GM19452 (cell line): ENCODE measurements around the gene KLHDC10.
"Not testable (repeated sequence)": the region's sequence is repeated elsewhere in the genome, so short reads cannot be mapped to it uniquely, and the experiment has no call there.

ENCODE experiments used
- ATAC-seq: cut with Tn5 transposase; IDR thresholded peaks from one replicate; pipeline ENCODE4 v1.9.1; 2021; ENCODE audit not compliant: unreplicated experiment

Gene KLHDC10

DNA sequence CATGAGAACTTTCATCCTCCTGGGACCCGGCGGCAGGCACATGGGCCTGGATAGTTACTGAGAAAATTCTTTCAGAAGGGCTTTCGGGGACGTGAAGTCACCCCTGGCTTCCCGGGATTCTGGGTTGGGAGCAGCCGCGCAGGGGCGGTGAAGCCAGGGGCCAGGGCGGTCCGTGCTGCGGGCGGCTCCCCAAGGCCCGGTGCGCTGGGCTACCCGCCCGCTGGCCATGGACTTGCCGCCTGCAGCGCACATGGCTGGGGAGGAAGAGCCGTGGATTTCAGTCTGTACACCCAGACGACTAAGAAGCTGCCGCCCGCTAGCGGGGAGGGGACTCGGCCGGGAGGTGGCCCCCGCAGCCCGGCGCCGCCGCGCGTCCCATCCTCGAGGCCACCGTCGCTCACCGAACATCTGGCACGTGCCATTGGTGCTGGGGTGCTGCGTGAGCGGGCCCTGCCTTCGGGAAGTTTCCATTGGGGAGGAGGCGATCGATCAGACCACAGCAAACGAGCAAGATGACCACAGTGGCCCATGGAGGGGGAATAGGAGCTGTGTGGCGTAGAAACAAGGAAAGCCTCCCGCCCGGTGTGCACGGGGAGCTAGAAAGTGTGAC lies 70.3 kb downstream of the KLHDC10 start:
- ATAC-seq = no peak

DNA sequence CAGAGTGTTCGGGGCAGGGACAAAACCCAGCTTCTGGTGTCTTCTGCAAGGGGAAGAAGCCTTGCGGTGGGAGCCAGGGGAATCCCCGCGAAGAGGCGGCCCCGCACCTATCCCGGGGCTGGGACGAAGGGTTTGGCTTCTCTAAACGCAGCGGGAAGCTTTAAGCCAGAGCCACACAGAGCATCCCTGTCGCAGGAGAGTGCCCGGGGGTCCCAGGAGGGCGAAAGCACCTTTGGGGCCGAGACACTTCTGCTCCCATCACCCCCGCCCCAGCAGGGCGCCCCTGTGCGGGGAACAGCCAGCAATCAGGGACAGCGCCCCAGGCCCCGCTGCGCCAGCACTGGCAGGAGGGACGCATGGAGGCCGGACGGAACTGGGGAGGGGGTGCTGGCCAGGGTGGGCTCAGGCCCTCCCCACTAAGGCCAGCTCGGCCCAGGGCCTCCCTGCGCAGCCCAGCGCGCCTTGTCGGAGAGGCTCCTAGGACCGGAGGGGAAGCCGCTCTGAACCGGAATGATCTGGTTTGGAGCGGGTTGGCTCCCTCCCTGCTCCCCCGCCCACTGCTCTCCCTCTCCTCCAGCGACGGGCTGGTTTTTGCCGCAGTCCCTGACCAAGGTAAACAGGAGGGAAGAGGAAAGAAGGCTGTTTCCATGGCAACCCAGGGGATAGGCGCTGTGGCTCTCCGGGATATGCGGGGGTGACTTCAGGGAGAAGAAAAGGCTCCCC lies 71.0 kb downstream of the KLHDC10 start:
- peak; percentile 64 for ATAC-seq

DNA sequence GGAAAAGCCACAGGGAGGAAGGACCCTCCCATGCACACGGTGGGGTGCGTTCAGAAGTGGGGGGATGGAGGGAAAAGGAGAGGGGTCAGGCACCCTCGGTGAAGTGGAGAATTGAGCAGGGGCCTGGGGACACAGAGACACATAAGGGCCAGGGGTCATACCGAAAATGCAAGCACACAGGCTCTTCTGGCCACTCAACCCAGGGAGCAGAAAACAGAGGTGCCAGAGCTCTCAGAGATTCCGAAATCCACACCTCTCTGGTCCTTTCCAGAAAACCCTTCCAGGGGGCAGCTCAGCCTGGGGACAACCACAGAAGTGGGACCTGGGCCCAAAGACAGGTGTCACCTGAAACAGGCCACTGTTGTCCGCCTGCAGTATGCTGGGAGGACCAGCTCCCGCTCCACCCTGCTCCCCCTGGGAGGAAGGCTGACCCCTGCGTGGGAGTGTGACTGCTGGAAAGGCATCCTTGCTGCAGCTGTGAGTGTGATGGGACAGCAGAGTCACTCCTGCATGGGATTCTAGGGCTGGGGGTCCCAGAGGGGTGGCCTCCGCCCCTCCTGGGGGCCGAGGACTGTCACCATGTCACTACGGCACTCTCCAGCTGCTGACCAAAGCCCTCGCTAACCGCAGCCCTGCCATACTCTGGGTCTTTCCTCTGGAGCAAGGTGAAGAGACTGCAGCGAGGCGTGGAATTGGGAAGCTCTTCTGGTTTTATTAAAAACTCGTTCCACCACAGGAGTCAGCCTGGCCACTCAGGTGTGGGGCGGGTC lies 71.7 kb downstream of the KLHDC10 start:
- ATAC-seq = no peak

DNA sequence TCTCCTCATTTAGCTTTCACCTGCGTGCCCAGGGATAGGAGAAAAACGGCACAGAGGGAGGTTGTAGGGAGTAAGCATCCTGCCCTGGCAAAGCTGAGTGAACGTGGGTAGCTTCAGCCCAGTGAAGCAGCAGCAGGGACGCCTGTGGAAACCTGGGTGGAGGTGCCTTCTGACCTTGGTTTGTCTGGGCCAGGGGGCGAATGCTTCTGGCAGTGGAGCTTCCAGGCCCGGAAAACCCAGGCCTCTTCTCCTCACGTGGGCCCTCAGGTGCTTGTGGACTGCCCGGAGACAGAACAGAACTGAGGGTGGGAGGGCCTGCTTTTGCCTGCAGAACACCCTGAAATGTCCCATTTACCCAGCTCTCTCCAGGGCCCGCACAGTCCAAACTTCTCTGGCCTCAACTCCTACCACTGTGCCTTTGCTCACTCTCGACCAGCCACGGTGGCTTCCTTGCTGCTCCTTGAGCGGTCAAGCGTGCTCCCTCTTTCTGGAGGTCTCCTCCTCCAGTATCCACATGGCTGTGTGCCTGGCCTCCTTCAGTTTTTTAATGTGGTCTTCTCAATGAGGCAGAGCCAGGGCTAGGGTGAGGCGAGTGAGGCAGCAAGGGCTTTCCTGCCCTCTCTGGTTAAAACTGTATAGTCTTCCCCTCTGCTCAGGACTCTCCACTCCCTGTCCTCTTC lies 72.5 kb downstream of the KLHDC10 start:
- no peak for ATAC-seq

DNA sequence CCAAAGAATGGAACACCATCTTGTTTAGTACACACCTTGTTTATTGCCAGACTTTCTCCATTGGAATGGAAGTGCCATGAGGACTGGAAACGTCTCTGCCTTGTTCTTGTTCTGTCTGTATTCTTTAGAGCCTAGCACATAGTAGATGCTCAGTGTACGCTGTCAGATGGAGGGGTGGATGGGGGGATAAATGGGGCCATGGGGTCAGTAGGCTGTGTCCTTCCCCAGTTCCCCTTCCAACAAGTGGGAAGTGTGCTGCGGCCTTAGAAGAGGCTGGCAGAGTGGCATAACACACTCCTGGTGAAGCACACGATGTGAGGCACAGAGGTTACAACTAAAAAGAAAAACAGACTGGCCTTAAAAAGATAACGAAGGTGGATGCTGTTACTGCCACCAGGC lies 73.0 kb downstream of the KLHDC10 start:
- no peak for ATAC-seq

DNA sequence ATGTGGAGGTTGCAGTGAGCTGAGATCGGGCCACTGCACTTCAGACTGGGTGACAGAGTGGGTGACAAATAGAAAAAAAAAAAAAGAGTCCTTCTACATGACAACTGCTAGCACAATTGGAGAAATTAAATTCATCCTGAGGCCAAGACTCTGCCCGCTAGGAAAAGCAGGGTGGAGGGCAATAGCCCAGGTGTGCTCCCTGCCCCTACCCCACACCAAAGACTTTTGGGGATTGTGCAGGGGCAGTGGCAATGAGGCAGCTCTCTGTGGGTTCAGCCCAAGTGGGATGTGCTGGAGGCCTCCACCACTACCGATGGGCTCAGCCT lies 73.6 kb downstream of the KLHDC10 start:
- no peak for ATAC-seq

DNA sequence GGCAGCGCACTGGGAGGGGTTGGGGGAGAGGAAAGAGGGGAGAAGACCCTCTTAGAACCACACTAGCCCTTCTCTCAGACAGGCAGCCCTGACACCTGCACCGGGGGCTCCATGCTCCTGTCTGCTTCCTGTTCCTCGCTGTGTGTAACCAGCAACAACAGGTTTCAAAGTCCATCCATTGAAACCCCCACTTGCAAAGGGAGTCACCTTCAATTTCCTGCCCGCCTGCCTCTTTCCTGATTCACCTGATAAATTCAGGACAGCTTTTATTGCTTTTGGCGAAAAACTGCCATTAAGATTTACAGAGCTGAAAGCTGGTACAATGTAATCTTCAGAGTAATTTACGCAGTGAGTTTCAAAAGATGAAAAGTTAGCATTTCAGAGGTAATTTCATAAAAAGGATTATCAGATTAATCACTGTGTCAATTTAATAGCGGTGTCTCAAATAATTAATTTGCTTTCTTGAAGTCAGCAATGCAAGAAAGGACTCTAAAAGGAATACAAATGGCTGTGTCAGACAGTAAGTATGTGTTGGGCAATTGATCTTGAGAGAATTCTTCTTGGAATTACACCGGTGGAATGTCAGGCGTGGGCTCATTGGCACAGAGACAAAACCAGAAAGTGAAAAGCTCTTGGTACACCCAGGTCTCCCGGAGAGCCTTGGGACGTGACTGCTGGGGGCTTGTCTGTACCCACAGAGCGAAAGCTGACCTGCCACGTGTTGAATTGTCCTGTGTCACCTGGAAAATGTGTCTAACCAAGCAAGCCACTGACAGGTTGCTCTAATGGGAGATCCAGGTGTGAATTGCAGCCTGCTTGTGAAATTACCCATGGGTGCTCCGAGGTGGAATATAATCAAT lies 74.2 kb downstream of the KLHDC10 start:
- ATAC-seq = no peak

DNA sequence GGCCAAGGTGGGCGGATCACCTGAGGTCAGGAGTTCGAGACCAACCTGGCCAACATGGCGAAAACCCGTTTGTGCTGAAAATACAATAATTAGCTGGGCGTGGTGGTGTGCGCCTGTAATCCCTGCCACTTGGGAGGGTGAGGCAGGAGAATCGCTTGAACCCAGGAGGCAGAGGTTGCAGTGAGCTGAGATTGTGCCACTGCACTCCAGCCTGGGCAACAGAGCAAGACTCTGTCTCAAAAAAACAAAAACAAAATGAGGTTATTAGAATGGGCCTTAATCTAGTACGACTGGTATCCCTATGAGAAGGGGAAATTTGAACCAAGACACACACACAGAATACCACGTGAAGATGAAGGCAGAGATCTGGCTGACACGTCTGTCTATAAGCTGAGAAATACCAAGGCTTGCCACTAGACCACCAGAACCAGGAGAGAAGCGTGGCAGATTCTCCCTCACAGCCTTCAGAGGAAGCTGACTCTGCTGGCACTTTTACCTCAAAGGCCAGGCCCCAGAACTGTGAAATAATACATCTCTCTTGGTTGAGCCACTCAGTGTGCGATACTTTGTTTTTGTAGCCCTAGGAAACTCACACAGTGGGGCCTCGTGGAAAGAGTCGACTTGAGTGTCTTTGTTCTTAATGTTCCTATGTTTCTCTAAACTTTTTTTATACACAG lies 75.2 kb downstream of the KLHDC10 start:
- ATAC-seq = no peak

DNA sequence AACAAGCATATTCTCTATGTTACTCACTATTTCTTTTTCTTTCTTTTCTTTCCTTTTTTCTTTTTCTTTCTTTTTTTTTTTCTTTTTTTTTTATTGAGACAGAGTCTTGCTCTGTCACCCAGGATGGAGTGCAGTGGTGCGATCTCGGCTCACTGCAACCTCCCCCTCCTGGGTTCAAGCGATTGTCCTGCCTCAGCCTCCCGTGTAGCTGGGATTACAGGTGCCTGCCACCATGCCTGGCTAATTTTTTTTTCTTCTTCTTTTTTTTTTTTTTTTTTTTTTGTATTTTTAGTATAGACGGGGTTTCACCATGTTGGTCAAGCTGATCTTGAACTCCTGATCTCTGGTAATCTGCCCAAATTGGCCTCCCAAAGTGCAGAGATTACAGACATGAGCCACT lies 75.8 kb downstream of the KLHDC10 start:
- not testable (repeated sequence) for ATAC-seq

DNA sequence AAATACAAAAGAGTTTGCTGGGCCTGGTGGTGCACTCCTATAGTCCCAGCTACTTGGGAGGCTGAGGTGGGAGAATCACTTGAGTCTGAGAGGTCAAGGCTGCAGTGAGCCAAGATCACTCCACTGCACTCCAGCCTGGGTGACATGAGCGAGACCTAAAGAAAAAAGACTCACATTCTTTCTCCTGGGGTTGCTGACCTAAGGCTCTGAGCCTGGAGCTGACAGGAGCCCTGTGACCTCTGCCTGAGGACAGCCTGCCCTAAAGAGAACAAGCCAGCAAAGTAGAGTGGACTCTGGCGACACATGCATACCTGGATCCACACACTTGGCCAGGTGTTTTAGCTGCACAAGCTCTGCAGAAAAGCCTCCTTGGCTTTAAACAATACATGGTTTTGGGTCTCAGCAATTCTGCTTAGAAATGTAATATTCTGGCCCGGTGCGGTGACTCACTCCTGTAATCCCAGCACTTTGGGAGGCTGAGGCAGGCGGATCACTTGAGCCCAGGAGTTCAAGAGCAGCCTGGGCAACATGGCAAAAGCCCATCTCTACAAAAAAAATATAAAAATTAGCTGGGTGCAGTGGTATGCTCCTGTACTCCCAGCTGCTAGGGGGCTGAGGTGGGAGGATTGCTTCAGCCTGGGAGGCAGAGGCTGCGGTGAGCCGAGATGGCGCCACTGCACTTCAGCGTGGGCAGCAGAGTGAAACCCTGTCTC lies 76.5 kb downstream of the KLHDC10 start:
- no peak for ATAC-seq

DNA sequence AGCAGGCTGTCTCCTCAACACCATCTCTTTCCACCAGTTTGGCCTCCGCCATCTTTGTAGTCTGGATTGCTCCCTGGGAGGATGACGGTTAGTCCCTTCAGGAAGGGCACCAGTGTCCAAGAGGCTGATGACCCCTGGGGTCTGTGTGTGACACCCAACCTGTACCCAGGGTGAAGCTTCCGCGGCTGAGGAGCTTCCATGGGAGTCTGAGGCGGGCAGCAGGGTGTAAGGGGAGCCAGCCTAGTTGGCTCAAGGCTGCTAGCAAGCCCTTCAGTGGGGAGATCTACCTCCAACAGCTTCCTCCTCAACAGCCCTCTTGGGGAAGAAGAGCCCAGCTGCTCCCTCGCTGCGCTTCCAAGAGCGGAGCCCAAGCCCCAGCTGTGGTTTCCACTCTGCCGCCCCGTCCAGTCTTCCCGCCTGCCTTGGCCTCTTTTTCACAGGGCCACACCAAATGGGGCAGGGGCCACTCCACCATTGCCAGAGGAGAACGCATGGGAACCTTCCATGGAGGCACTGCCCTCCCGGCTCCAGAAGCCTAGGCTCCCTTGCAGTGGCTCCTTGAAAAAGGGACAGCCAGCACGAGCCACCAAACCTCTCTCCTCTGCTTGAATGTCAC lies 77.5 kb downstream of the KLHDC10 start:
- ATAC-seq = no peak

DNA sequence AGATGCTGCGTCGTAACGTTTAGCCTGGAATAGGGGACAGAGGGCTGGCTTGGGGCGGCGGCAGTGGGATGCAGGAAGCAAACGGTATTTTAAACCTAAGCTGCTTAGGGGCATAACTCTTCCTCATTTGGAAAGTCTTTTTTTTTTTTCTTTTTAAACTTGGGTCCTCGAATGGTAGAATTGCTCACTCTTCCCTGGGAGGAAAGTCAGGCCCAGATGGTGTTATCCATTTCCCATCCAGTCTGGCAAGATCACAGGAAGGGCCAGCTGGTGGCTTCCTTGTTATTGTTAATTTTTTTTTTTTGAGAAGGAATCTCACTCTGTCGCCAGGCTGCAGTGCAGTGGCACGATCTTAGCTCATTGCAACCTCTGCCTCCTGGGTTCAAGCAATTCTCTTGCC lies 78.2 kb downstream of the KLHDC10 start:
- ATAC-seq = no peak

DNA sequence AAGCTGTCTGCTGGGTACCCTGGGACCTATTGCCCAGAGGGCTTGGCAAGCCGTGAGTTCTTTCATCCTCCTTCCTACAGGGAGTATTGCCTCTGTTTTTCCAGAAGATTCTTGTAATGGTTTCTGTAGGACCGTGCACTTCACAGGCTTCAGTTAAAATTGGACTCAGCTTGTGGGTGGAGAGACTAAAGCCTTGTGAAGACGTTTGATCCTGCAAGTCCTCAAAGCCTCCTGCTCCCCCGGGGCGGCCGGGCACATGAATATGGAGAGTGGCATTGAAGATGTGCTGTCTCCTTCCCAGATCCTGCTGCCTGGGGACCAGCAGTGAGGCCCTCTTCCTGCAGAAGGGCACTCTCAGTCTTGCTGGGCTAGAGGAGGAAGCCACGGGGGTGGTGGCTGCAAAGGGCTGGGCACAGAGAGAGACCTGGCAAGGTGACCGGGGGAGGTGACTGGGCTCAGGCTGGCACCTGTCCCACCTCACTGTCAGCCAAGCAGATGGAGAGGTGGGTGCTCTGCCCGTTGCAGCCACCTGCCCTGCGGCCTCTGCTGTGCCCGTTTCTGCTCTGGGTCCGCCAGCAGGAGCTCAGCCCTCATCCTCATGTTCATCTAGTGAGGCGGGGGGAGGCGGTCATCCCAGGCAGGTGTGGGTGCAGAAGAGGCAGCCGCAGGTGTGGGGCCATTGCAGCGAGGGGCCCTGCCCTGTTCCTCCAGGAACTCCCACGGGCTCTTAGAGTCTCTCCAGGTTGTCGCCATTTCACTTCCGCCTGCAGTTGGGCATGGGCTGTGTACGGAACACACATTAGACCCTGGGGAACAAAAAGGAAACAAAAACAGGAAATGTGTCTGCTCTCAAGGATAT lies 79.2 kb downstream of the KLHDC10 start:
- peak; percentile 69 for ATAC-seq

DNA sequence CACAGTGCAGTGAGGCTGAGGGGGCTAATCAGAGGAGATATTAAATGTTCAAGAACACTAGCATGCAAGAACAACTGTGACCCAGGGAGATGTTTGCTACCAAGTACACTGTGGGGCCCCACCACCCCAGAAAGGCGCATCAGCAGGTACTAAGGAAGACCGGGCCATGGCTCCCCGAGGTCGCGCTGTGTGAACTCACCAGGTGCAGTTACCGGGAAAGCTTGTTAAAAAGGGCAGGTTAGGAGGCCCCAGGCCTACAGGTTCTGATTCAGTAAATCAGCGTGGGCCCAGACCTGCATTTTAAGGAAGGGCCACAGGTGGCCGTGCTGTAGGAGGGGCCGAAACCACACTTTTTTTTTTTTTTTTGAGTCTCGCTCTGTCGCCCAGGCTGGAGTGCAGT lies 80.3 kb downstream of the KLHDC10 start:
- no peak for ATAC-seq

DNA sequence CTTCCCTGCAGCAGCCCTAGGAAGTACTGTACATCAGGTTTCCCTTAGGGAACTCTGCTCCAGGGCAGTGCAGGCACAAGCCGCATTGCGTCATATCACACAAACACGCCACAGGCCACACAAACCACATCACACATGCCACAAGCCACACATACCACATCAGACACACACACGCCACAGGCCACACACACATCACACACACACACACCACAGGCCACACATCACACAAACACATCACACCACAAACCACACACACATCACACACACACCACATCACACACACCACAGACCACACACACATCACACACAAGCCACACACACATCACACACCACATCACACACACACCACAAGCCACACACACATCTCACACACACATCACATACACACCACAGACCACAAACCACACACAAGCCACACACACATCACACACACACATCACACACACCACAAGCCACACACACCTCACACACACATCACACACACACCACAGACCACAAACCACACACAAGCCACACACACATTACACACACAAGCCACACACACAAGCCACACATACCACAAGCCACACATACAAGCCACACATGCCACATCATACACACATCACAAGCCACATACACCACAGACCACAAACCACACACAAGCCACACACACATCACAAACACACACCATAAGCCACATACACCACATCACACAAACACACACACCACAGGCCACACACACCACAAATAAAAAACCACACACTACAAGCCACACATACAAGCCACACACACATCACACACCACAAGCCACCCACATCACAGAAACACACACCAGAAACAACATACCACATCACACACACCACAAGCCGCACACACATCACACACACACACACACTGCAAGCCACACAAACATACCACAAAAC lies 81.5 kb downstream of the KLHDC10 start:
- no peak for ATAC-seq

DNA sequence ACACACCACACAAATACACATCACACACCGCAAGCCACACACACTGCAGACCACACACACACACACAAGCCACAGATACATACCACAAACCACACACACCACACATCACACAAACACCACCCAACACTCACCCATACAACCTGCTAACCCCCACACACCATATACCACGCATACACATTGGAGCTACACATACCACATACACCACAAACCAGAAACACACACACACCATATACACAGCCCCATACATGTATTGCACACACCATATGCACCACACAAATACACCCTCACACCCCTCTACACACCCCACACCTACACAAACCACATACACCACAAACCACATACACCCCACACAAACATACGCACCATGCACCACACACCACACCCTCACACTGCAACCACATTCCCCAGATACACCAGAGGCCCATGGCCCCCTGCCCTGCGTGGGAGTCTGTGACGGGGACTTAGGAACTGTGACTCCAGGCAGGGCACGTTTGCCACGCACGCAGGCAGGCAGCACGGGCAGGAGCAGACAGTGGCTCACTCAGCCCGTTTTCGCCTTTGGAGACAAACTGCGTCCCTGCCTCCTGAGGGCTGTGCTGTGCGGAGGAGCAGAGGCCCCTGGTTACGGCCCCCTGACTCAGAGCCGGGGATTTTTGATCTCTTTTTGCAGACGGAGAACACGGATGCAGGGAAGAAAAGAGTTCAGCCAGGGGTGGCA lies 82.3 kb downstream of the KLHDC10 start:
- ATAC-seq = no peak
